Inflammatory macrophage treated with lipopolysaccharide for 4 hours (primary cell): ENCODE data around the gene ALOX5AP.

ENCODE experiments used
- DNase-seq: peaks from one replicate; pipeline ENCODE4 v3.0.0-alpha.2; 2020

ALOX5AP gene

DNA sequence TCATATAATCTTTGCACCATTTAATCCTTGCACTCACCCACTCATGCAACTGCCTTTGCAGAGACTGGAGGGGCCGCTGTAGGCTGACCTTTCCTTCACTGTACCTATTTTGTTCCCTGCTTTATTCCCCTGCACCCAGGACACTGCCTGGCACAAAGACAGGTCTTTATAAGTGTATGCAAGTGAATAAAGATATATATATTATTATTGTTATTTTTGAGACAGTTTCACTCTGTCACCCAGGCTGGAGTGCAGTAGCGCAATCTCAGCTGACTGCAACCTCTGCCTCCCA lies 3.8 kb downstream of the ALOX5AP start:
- DNase-seq, result no peak

DNA sequence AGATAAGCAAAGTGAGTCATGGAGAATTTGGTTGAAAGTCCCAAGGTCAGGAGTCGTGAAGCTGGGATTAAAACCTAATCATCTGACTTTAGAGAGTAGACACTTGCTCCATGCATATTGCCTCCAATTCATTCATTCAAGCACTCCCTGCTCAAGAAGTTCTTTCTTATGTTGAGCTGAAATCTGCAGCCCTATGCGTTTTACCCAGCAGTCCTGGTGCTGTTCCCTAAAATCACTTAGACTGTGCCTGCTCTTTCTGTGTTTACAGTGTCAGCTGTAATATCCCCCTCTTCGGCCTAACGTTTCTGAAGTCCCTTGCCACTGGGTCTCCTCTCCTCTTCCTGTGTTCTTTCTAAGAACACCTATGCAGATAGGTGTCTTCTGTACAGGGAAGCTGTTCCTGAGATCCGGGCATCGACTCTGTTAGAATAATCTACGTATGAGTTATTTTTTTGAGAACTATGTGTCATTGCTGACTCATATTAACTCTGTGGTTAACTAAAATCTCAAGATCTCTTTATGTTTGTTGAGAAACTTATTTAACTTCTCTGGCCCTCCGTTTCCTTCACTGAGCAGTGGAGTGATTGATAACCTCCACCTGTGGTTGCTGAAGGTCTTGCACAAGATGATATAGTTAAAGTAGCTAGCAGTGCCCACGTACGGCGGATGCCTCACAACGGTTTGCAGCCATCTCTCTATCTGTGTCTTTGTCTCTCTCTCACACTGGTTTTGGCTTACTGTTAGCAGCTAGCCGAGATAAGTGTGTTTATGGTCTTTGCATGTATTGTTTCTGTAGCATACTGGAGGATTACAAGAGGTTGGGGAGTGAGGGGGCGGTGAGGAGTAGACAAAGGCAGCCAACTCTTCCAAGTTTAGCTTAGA lies 4.7 kb downstream of the ALOX5AP start:
- peak; percentile 80 for DNase-seq

DNA sequence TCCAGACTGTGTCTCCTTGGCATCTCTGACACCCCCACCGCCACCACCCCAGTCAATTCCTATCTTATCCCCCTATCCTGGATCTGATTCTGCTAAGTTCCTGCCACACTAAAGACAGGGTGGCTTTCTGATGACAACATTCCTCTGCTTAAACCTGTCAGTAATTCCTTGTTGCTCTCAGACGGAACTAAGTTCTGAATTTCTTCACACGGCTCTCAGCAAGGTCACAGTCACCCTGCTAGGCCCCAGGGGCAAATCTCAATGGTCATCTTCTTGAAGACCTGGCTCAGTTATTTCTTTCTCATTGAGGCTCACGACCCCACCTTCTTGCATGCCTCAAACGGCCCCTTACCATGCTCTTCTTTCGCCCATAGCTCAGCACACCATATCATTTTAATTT lies 7.6 kb downstream of the ALOX5AP start:
- DNase-seq, result peak; percentile 83

DNA sequence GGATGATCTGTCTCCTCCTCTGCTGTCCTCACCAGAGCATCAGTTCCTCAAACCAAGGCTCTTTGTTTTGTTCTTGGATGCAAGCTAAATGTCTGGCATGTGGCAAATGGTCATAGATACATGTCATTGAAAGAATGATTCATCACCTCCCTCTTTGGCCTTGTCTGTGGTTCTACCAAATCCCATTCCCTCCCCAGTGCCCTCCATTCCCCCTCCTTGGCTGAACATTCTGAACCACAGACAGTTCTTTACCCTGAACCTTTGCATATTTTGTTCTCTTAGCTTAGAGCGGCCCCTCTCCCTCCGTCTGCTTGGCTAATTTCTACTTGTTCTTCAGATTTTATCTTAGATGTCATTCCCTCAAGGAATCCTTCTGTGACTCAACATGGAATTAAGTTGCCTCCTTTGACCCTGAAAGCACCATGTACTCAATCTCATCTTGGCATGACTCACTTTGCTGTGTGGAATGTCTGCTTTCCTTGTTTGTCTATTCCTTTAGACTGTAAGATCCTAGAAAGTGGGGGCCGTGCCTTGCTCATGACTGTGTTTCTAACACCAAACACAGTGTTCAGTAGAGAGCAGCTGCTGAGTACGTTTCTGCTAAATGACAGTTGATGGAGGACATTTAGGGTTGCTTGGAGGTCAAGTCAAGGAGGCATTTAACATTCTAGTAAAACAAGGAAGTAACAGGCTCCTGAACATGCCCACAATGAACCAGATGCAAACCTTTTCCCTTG lies 8.1 kb downstream of the ALOX5AP start:
- DNase-seq, result peak; percentile 94

DNA sequence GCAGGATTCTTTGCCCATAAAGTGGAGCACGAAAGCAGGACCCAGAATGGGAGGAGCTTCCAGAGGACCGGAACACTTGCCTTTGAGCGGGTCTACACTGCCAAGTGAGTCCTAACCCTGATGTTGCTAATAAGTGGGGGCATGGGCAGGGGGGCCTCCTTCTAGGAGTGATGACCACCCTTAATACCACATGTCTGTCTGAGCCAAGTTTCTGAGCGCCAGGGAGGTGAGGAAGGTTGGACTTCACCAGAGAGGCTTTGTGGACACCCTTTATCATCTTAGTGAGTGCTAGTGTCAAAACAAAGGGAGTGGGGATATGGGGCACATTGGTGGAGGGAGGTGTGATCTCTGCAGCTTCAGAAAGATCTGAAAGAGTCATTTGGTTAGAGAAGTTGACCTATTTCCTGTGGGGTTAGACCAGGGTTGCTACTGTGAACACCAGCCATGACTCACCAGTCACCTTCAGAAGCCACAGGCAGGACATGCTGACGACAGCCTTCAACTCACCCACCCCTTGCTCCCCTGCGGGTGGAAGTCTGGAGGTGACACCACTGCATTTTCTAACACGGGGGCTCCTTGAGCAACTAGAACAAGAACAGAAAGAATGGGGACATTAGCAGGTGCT lies 8.8 kb downstream of the ALOX5AP start:
- peak; percentile 85 for DNase-seq

DNA sequence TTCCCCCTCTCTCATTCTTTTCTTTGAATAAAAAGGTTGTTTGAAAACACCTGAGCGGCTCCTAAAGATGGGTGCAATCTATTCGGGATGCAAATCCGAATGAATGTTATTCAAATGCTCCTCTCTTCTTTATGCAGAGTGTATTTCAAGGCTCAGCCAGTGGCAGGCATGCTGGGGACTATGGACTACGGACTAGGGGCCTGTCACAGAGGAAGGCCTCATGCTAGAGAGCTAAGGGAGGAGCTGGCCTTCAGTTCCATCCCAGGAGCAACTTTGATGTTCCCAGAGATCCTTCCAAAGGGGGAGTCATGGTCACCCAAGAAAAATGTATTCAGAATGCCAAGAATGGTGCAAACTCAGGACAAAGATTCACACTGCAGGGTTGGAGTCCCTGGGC lies 9.3 kb downstream of the ALOX5AP start:
- DNase-seq, result no peak

DNA sequence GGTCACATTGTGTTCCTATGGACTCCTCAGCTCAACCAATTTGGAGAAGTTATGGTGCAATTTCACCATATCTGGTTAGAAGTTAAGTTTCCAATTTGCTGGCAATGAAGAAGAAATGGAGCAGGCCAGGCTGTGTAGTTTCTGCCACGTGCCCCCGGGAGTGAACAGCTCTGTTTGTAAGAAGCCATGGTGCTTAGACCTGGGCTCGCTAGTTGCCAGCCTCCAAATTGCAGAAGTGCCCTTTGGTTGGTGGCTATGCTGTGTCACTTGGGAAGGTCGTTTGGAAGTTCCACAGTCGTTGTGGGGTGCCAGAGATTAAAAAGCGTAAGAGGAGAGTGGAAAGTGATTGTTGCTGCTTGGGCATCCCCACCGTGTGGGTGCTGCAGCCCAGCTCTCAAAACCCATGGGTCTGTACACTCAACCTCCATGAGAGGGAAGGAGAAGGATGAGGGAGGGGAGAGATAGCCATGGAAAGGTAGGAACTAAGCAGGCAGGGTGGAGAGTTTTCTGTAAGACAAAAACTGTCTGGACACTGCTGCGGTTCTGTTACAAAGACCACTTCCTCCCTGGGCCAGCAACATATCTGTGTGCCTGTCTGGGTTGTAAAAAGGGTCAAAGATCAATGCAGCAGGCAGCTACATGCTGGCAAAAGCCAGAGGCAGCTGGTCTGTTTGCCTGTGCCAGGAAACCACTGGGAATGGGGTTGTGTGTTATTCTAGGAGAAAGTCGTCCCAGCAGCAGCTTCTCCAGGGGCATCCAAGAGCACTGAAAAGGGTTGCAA lies 10.8 kb downstream of the ALOX5AP start:
- peak; percentile 63 for DNase-seq

DNA sequence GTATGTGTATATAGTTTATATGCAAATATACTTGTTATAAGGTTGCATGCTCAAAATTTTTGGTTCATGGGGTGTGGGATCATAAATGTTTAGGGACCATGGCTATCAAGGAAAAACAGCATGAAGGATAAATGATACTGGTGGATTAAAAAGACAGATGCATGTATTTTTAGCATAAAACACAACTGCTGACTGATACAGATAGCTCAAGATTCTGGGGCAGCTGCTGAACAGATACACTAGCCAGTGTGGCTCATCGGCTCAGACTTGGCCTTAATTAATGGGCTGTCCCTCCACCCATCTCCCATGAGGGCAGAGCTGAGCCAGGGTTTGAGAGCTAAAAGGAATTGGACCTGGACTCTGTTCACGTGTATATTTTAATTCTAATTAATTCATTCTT lies 11.4 kb downstream of the ALOX5AP start:
- no peak for DNase-seq

DNA sequence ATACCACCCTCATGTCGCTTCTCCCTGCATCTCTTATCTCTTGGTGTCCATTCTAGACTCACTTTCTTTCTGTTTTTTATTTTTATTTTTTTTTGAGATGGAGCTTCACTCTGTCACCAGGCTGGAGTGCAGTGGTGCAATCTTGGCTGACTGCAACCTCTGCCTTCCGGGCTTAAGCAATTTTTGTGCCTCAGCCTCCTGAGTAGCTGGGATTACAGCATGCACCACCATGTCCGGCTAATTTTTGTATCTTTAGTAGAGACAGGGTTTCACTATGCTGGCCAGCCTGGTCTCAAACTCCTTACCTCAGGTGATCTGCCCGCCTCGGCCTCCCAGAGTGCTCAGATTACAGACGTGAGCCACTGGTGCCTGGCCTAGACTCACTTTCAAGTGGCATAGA lies 12.5 kb downstream of the ALOX5AP start:
- peak; percentile 85 for DNase-seq

DNA sequence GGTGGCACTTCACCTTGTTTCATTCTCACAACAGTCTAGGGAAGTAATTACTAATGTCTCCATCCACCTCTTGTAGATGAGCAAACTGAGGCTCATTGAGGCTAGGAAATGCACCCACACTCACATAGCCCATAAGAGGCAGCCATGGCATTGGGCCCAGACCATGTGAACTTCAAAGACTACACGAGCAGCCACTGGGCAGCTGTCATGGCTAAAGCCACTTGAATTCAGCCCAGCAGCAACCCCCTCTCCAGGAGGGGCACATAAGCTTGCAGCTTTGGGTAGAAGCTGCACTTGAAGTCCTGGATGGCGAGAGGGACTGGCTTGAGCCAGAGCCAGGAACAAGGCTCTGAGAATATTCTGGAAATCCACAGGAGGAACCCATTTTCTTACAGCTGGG lies 13.4 kb downstream of the ALOX5AP start:
- DNase-seq, result no peak

DNA sequence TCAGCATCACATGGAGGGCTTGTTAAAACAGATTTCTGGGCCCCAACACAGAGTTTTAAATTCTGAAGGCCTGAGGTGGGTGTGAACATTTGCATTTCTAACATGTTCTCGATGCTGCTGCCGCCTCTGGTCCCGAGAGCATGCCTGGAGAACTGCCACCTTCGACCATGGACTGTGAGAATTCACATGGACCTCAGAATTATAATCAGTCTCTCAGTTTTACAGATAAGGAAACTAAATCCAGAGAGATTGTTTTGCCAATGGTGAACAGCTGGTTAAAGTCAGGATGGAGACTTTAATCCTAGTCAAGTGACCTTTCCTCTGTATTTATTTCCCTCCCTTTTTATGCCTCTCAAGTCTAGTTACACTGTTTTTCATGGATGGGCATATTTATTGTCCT lies 14.7 kb downstream of the ALOX5AP start:
- no peak for DNase-seq

DNA sequence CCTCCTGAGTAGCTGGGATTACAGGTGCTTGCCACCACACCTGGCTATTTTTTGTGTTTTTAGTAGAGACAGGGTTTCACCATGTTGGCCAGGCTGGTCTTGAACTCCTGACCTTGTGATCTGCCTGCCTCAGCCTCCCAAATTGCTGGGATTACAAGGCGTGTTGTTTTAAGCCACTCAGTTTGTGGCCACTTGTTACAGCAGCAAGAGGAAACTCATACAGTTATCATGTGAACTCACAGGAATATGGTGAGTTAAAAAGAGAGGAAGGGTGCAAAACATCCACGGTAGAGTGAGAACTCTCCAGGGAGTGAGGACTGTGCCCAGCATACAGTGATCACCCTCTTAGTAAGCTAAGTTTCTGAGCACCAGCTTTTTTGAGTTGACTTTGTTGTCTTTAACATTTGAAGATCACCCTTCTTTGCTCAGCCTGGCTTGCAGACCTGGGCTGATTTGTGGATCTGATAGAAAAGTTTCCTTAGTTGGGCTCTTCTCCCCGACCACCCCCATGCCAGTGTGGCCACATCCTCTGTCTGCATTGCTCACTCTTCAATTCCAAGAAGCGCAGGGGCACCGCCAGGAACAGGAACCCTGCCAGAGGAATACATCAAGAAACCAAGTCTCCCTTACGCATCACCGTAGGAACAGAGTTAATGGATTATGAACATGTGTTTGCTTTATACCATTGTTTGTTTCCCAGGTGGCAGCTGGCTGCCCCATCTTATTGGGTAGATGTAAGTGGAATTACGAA lies 16.0 kb downstream of the ALOX5AP start:
- no peak for DNase-seq

DNA sequence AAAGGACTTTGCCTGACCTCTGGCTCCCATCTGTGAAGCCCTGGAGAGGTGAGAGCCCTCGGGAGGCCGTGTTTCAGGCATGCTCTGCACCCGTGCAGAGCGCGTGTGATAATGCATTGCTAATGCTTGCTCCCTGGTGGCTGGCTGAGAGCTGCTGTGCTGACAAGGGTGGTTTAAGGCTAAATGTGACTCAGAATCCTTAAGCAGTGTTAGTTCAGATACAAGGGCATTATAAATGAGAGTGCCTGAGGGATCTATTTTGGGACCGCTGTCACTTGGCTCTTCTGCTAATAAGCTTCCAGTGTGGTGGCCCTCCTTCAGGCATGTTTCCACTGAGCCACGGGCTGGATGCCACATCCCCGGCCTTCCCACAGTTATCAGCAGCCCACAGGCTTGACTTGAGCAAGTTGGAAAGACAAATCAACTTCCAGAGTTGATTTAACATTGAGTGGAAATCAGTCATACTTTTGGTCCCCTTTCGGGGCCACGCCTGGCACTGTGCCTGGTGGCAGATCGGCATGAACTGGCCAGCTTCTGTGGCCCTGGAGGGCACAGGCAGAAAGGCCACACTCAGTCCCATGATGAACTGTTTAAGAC lies 17.0 kb downstream of the ALOX5AP start:
- DNase-seq, result no peak

DNA sequence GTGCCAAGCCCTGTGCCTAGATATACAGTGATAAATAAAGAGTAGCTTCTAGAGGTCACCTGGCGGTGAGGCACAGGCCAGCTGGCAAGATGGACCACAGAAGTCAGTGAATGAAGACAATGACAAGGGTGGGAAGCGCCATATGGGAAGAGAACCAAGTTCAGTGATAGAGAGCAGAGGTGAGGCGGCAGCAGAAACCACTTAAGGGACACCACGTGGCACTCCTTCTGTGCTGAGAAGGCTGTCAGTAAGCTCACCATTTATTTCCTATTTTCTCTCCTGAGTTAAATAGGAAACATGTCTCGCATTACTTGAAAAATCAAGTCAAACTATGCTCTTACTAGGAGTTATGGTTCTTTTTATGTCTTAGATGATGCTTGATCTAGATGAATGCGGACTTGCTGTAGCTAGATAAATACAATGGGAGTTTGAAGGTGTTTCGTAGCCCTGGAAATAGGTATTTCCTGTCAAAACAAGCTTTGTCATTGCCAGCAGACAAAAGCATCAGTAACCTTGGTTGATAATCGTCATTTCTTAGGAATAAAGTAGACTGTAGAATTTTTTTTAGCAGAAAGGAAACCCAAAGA lies 17.8 kb downstream of the ALOX5AP start:
- DNase-seq, result no peak

DNA sequence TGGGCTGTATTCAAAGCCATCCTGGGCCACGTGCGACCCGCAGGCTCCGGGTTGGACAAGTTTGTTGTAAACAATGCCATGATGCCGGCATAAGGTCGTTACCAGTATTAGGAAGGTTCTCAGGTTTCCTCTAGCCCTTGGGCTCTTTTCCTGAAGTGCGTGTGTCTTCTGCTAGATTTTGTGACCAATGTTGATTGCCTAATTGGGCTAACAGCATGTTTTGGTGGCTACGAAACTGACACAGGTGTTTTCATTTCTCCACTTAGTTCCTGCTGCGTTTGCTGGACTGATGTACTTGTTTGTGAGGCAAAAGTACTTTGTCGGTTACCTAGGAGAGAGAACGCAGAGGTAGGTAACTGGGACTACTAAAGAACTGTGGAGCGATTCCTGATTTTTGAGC lies 20.3 kb downstream of the ALOX5AP start:
- DNase-seq, result no peak

DNA sequence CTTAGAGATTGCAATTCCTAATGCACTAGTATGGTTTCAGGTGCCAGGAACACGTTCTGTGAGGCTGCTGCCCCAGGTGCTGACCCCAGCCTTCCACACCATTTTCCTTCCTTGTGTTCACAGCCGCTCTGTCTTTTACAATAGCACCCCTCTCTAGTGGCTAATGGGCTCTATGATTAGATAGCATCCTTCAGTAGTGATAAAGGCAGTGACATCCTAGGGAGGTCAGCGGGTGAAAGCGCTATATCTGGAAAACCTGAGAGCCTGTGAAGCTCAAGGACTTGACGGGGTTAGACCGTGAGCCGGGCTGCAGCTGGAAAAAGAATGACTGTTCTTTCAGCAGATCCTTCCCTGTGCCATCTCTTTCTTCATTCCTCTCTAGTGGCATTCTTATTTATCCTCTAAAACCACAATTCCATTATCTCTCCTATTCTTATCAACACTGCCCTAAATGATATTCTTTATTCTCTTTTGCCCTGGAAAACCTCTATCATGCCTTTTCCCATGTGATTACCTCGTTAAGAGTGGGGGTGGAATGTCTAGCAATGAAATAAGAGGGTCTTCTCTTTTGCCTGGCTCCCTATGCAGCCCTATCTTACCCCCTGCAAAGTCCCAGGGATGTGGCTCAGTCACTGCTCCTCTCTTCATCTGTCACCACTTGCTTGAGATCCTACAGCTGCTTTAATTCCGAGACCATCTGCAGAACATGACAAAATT lies 21.8 kb downstream of the ALOX5AP start:
- DNase-seq, result no peak

DNA sequence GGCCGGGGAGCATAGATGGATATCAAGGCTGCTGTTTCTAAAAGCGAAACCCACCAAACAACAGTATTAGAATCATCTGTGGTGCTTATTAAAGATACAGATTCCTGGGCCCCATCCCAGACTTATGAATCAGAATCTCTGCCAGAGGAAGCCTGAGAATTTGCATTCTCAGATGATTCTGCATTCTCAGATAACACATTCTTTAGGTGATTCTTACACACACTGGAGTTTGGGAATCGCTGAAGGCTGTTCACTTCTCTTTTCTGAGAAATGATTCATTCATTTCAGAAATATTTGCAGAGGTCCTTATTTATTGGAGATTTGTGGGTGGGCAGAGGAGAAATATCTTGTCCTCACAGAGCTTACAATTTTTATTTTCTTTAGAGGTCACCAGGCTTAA lies 24.4 kb downstream of the ALOX5AP start:
- DNase-seq, result no peak

DNA sequence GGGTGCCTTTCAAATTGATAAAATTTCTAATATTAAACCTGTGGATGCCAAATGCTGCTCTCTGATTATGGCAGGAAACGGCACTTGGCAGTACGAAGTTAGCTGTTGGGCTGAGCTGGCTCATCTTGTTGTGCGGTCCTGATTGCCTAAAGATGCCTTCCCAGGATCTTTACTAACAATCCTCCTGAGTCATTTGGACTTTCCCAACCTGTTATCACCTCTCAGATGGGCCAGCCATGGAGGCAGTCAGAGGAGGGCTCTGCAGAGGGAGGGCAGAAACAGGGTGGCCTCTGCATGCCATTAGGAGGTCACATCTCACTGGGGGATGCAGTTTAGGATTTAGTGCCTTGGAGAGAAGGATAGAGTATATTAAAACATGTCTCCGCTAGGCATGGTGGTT lies 27.3 kb downstream of the ALOX5AP start:
- DNase-seq, result no peak

DNA sequence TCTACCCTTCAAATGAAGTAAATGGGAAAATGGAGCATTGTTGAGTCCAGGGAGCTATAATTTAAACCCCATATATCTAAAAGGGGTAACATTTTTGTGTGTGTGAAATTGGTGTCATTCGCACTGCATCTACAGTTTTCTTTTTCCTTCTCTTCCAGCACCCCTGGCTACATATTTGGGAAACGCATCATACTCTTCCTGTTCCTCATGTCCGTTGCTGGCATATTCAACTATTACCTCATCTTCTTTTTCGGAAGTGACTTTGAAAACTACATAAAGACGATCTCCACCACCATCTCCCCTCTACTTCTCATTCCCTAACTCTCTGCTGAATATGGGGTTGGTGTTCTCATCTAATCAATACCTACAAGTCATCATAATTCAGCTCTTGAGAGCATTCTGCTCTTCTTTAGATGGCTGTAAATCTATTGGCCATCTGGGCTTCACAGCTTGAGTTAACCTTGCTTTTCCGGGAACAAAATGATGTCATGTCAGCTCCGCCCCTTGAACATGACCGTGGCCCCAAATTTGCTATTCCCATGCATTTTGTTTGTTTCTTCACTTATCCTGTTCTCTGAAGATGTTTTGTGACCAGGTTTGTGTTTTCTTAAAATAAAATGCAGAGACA lies 28.6 kb downstream of the ALOX5AP start:
- no peak for DNase-seq

DNA sequence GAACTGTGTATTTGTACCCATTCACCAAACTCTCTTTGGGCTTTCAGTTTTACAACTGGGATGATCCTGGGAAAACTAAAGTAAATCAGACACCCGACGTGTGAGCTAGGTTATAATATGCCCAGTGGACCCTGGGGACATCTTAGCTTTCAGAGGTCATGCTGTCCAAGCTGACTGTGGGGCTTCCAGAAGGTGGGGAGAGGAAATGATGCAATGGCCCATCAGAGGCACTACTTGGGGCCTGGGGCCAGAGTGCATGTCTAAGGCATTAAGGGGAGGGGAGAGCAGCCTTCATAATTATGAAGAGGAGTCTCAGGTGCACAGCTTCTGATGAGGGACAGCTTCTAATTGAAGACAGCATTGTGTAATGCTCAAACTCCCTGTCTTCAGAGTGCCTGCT lies 30.9 kb downstream of the ALOX5AP start:
- DNase-seq, result no peak

DNA sequence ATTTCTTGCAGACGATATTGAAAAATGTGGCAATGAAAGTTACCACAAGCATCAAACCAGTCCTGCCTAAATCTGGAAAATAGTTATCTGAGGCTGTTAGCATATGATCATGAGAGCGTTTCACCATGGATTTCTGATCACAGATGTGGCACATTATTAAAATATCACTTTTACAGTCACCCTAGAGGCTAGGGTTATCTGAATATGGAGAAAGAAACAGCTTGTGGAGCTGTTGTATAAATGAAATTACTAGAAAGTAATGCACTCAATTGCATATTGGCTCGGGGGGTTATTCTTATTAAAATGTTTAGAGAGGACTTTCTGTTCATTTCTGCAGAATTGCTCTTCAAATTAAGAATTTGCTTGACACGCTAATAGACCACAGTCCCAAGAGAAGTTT lies 35.6 kb downstream of the ALOX5AP start:
- no peak for DNase-seq
